Measurements from ENCODE around the gene KIF5C.

The KIF5C gene

DNA sequence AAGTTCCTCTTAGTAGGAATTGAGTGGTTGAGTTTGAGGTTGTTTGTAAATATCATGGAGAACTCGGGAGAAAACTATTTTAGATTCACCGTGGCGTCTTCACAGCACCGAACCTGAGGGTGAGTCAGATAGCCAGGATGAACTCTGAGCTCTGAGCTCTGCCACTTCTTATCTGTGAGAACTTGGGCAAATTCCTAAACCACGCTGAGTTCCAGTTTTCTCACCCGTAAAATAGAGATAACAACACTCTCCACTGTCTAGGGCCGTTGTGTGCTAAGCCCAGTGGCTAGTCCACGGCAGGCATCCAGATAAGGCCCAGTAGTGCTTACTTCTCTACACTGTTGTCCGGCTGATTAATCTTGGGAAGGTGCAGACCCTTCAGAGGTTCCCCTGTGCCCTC, 7.0 kb downstream of the KIF5C start:
- CTCF ChIA-PET: no interaction called here
- DNase-seq (ENCODE audit: extremely low spot score): no peak
- TF ChIP-seq, protein P1, sequence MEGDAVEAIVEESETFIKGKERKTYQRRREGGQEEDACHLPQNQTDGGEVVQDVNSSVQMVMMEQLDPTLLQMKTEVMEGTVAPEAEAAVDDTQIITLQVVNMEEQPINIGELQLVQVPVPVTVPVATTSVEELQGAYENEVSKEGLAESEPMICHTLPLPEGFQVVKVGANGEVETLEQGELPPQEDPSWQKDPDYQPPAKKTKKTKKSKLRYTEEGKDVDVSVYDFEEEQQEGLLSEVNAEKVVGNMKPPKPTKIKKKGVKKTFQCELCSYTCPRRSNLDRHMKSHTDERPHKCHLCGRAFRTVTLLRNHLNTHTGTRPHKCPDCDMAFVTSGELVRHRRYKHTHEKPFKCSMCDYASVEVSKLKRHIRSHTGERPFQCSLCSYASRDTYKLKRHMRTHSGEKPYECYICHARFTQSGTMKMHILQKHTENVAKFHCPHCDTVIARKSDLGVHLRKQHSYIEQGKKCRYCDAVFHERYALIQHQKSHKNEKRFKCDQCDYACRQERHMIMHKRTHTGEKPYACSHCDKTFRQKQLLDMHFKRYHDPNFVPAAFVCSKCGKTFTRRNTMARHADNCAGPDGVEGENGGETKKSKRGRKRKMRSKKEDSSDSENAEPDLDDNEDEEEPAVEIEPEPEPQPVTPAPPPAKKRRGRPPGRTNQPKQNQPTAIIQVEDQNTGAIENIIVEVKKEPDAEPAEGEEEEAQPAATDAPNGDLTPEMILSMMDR (IDR thresholded peaks at IDR 0.05; ENCODE audit: control extremely low read depth, extremely low read depth, low read depth, missing control alignments): no peak
- POLR2A ChIA-PET: no interaction called here

DNA sequence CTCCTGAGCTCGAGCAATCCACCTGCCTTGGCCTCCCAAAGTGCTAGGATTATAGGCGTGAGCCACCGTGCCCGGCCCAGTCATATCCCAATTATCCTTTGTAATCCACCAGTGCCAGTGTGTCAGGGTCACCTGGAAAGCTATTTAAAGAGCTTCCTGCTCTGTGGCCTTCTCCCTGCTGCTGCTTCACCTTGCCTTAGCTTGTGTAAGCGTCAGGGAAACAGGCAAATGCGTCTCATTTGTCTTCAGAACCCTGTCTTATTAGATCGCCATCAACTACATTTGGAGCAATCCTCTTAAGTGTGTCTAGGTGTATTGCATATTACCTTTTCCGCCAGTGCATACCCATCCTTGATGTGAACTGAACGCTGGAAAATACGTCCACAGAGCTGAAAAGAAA, 10.2 kb downstream of the KIF5C start:
- DNase-seq (ENCODE audit: extremely low spot score): no peak
- CTCF ChIA-PET: interaction anchor here (0.8 kb wide), 1 partner anchor 12 kb away, joined by 3 read pairs; no protein-coding TSS in a partner anchor
- TF ChIP-seq, protein P1 (IDR thresholded peaks at IDR 0.05; ENCODE audit: control extremely low read depth, extremely low read depth, low read depth, missing control alignments): no peak
- POLR2A ChIA-PET: no interaction called here

DNA sequence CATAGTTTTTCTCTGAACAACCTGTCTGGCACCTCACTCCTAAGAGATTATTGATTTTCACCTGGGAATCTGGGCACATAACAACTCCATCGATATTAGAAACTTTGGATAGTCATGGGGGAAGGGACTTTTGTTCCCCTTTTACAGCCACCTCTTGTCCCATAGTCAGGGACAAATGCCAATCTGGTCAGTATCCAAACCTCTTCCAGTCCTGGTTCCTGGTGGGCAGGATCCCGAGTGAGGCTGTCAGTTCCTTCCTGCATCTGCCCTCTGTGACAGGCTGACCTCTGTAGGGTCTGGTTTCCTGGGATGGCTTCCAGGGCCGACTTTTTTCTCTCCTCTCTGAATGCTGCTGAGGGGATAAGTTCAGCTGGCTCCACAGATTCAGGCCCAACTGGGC, 11.0 kb downstream of the KIF5C start:
- ChIA-PET POLR2A (no interaction called here), CTCF (interaction anchor here (0.8 kb wide), 1 partner anchor 11 kb away, joined by 3 read pairs; no protein-coding TSS in a partner anchor)
- TF ChIP-seq, protein P1 (IDR thresholded peaks at IDR 0.05; ENCODE audit: control extremely low read depth, extremely low read depth, low read depth, missing control alignments): no peak
- DNase-seq (ENCODE audit: extremely low spot score): no peak

DNA sequence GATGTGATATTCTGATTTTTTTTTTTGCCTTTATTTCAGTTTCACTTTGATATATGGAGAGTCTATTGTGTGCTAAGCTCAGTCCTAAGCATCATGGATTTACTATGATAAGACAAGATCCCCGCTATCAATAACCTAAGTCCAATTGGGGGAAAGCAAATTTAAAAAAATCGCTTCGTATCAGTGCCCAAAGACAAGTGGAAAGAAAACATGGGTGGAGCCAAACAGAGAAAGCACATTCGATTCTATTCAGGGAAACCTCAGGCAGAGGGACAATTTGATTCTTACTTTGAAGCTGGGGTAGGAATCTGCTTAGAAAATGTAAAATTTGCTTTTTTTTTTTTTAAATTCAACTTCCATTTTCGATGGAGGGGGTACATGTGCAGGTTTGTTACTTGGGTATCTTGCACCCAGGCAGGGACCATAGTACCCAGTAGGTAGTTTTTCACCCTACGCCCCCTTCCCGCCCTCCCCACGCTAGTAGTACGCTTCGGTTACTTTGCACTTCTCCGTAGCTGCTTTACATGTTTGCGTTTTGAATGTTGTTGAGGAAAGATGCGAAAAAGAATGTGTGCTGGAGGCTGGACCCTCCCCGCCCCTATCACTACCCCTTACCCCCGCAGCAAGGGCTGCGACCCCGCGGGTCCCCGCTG, 12.4 kb downstream of the KIF5C start:
- DNase-seq (ENCODE audit: extremely low spot score): no peak
- ChIA-PET POLR2A (no interaction called here), CTCF (interaction anchor here (1.0 to 1.2 kb wide), 3 partner anchors 10 to 144 kb away, joined by 3 read pairs; no protein-coding TSS in a partner anchor)
- TF ChIP-seq, protein P1 (IDR thresholded peaks at IDR 0.05; ENCODE audit: control extremely low read depth, extremely low read depth, low read depth, missing control alignments): no peak

DNA sequence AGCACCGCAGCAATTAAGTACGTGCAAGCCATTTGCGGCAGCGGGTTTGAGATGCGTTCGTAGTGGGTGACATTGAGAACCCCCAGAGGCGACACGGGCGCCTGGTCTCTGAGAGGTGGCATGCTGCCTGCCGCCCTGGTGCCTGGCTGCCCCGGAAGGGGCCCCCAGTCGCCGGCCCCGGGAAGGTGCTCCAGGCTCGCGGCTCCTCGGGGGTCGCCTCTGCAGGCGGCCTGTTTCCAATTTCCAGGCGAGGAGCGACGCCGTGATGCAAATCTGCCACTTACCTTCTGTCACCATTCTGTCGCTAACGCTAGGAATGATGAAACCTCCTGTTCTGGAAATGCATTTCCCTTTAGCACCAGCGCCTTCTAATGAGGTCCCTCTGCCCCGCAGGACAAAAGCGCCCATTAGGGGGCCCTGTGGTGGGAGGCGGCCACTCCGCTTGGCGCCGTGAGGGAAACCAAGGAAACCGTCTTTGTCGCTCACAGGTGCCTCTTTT, 13.0 kb downstream of the KIF5C start:
- TF ChIP-seq, protein P1 (IDR thresholded peaks at IDR 0.05; ENCODE audit: control extremely low read depth, extremely low read depth, low read depth, missing control alignments): no peak
- ChIA-PET CTCF (interaction anchor here (1.2 kb wide), 1 partner anchor 143 kb away, joined by 3 read pairs; no protein-coding TSS in a partner anchor), POLR2A (no interaction called here)
- DNase-seq (ENCODE audit: extremely low spot score): no peak

DNA sequence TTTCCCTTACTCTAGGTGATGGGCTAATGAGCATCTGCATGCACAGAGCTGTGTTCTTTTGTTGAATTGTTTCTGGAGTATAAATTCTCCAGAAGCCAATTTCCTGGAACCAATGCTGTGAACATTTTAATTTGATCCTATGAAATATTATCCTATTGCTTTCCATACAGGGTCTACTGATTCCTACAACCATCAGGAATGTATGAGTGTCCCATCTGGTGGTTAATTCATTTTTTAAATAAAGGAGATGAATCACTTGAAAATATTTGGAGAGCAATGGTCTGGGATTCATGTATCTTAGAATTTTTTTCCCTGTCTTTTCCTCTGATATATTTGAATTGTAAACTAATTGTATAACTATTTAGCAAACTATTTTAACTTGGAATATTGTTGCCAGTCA, 14.0 kb downstream of the KIF5C start:
- DNase-seq (ENCODE audit: extremely low spot score): no peak
- CTCF ChIA-PET: no interaction called here
- TF ChIP-seq, protein P1 (IDR thresholded peaks at IDR 0.05; ENCODE audit: control extremely low read depth, extremely low read depth, low read depth, missing control alignments): no peak
- POLR2A ChIA-PET: no interaction called here
